Thoracic aorta (tissue), 2 donors: ENCODE data around the gene GPHB5. TPM values are rescaled to one million over a fixed set of nuclear protein-coding genes. Genes with fewer than 3 reads are reported as not detected.

Experiments
- ATAC-seq: fragments of 150-250 bp; one replicate; pipeline ENCODE4 v1.8.0; 2017; ENCODE audit warnings: low read depth; ENCODE audit not compliant: insufficient number of reproducible peaks, low FRiP score
- DNase-seq: peaks from one replicate; pipeline ENCODE4 v3.0.0-alpha.2; 2020; ENCODE audit warnings: low spot score
- H3K27ac ChIP-seq, 2 donors: fragments of 200-600 bp; sonication (generic); 1 replicate in 1 of 2; 2 replicates in 1 of 2; pipeline ENCODE4 v1.5.1; 2016; ENCODE audit warnings: mild to moderate bottlenecking in 2 of 2, moderate library complexity in 2 of 2
- H3K27me3 ChIP-seq: fragments of 200-600 bp; sonication (generic); replicated peaks from 2 replicates; pipeline ENCODE4 v1.6.0; 2016; ENCODE audit warnings: mild to moderate bottlenecking; ENCODE audit not compliant: insufficient read depth
- H3K36me3 ChIP-seq: fragments of 200-600 bp; sonication (generic); one replicate; pipeline ENCODE4 v1.5.1; 2016
- H3K4me1 ChIP-seq, 2 donors: fragments of 200-600 bp; sonication (generic); 1 replicate in 1 of 2; 2 replicates in 1 of 2; pipeline versions ENCODE4 v1.5.1 to v1.6.0; 2016; ENCODE audit warnings: low read depth in 2 of 2, mild to moderate bottlenecking in 1 of 2; ENCODE audit not compliant: control insufficient read depth in 1 of 2
- H3K4me3 ChIP-seq: fragments of 200-600 bp; sonication (generic); 2 replicates; pipeline ENCODE4 v1.5.1; 2016; ENCODE audit warnings: mild to moderate bottlenecking
- H3K9me3 ChIP-seq: fragments of 200-600 bp; sonication (generic); 2 replicates; pipeline ENCODE4 v1.5.1; 2016
- CTCF ChIP-seq: fragments of 200-600 bp; sonication (generic); IDR thresholded peaks from one replicate; pipeline ENCODE4 v1.5.1; 2019; ENCODE audit warnings: antibody characterized with exemption
- total RNA-seq, 2 donors: library from RNA; depleted of rRNA; stranded (reverse); fragments of >200 nt; gene quantifications; one replicate each; pipeline versions ENCODE4 v1.1.0 to v1.2.3, GENCODE V29; 2016

GPHB5 gene
- not detected for total RNA-seq

- Histone ChIP-seq H3K27ac (no peak within 1 kb of the TSS), H3K27me3 (no peaks in the 10 kb centered on the region), H3K4me3 (no peak within 1 kb of the TSS), H3K4me1 (no peaks in the 10 kb centered on the region), H3K36me3 (no peaks in the 10 kb centered on the region), H3K9me3 (no peaks in the 10 kb centered on the region)
- no peak for DNase-seq
- no peak for ATAC-seq
- TF ChIP-seq CTCF: no peak
Observed at GRCh38 chr14:63318835-63319234, at the start of gene GPHB5. GPHB5 (minus strand) TSS chr14:63318935; CDS start chr14:63317849, 1,086 bp downstream.

GRCh38 chr14:63367742-63368364 lies 49.1 kb upstream of the GPHB5 start:
- Histone ChIP-seq H3K4me3 (no peak overlapping the region), H3K9me3 (peaks cover 5% of the 10 kb centered on the region), H3K36me3 (peaks cover 2% of the 10 kb centered on the region), H3K4me1 (no peaks in the 10 kb centered on the region), H3K27me3 (no peaks in the 10 kb centered on the region), H3K27ac (no peak overlapping the region)
- TF ChIP-seq CTCF: no peak
- DNase-seq (no peak), ATAC-seq (no peak)

GRCh38 chr14:63362389-63362819 lies 43.7 kb upstream of the GPHB5 start:
- H3K27me3 ChIP-seq: no peaks in the 10 kb centered on the region
- peaks cover 5% of the 10 kb centered on the region for H3K9me3 ChIP-seq
- no peak for TF ChIP-seq CTCF
- H3K4me1 ChIP-seq: no peaks in the 10 kb centered on the region
- H3K4me3 ChIP-seq: no peak overlapping the region
- DNase-seq (no peak), ATAC-seq (no peak)
- no peak overlapping the region for H3K27ac ChIP-seq
- H3K36me3 ChIP-seq: peaks cover 2% of the 10 kb centered on the region

GRCh38 chr14:63361790-63362189 lies 43.1 kb upstream of the GPHB5 start:
- no peak for TF ChIP-seq CTCF
- no peak for ATAC-seq
- DNase-seq: no peak
- Histone ChIP-seq H3K4me3 (no peak overlapping the region), H3K9me3 (peaks cover 5% of the 10 kb centered on the region), H3K4me1 (no peaks in the 10 kb centered on the region), H3K27ac (no peak overlapping the region), H3K36me3 (peaks cover 2% of the 10 kb centered on the region), H3K27me3 (no peaks in the 10 kb centered on the region)

- H3K9me3 ChIP-seq: no peaks in the 10 kb centered on the region
- H3K36me3 ChIP-seq: no peaks in the 10 kb centered on the region
- ATAC-seq: no peak
- no peak for DNase-seq
- H3K27me3 ChIP-seq: no peaks in the 10 kb centered on the region
- H3K27ac ChIP-seq: no peak overlapping the region
- H3K4me1 ChIP-seq: no peaks in the 10 kb centered on the region
- no peak overlapping the region for H3K4me3 ChIP-seq
- no peak for TF ChIP-seq CTCF
Observed at GRCh38 chr14:63357841-63358240, 39.1 kb upstream of the GPHB5 start.
